CD14-positive monocyte (primary cell): ENCODE measurements around the gene TOLLIP. TPM values are rescaled to one million over a fixed set of nuclear protein-coding genes. Genes with fewer than 3 reads are reported as not detected.

Source experiments
- DNase-seq, 3 donors: peaks; one replicate each; pipeline ENCODE4 v3.0.0-alpha.2; 2011 to 2022
- H2AFZ ChIP-seq: 2 replicates; pipeline ENCODE4 v1.6.0; 2012; ENCODE audit warnings: mild to moderate bottlenecking, low read depth, low read length, inconsistent platforms; ENCODE audit not compliant: insufficient read depth, poor library complexity, severe bottlenecking
- H3K27ac ChIP-seq, 2 donors: 1 replicate in 1 of 2; 2 replicates in 1 of 2; pipeline ENCODE4 v1.5.1; 2012 to 2013; ENCODE audit warnings: low read length in 2 of 2, control low read depth in 1 of 2, inconsistent platforms in 1 of 2, low read depth in 1 of 2, mild to moderate bottlenecking in 1 of 2
- H3K27me3 ChIP-seq, 2 donors: one replicate each; pipeline versions ENCODE4 v1.6.0 to v1.6.1; 2011 to 2013; ENCODE audit warnings: low read length in 2 of 2; ENCODE audit not compliant: control insufficient read depth in 2 of 2, insufficient read depth in 2 of 2
- H3K36me3 ChIP-seq, 2 donors: replicated peaks in 1 of 2; 1 replicate in 1 of 2; 2 replicates in 1 of 2; pipeline versions ENCODE4 v1.5.1 to v1.6.1; 2012 to 2013; ENCODE audit warnings: low read length in 2 of 2, control low read depth in 1 of 2, inconsistent platforms in 1 of 2, mild to moderate bottlenecking in 1 of 2; ENCODE audit not compliant: insufficient read depth in 2 of 2, control insufficient read depth in 1 of 2
- H3K4me1 ChIP-seq, 2 donors: 1 replicate in 1 of 2; 2 replicates in 1 of 2; pipeline versions ENCODE4 v1.5.1 to v1.6.1; 2012 to 2013; ENCODE audit warnings: low read length in 2 of 2, control low read depth in 1 of 2, inconsistent platforms in 1 of 2, mild to moderate bottlenecking in 1 of 2, moderate library complexity in 1 of 2; ENCODE audit not compliant: insufficient read depth in 2 of 2, control insufficient read depth in 1 of 2
- H3K4me2 ChIP-seq: replicated peaks from 2 replicates; pipeline ENCODE3; 2012; ENCODE audit warnings: low read length, moderate library complexity, mild to moderate bottlenecking; ENCODE audit not compliant: poor library complexity, severe bottlenecking; ENCODE audit errors: extremely low read depth
- H3K4me3 ChIP-seq, 3 experiments: fragments of 200-600 bp in 1 of 3; sonication (generic) in 1 of 3; replicated peaks in 1 of 3; 1 replicate in 2 of 3; 2 replicates in 1 of 3; pipeline ENCODE4 v1.5.1; 2011 to 2013; ENCODE audit warnings: low read length in 3 of 3, mild to moderate bottlenecking in 3 of 3, control low read depth in 2 of 3, low read depth in 2 of 3, inconsistent platforms in 1 of 3, moderate library complexity in 1 of 3
- H3K79me2 ChIP-seq: 2 replicates; pipeline ENCODE4 v1.6.0; 2012; ENCODE audit warnings: mild to moderate bottlenecking, control low read depth, inconsistent platforms, low read length, moderate library complexity; ENCODE audit not compliant: insufficient read depth
- H3K9ac ChIP-seq: 2 replicates; pipeline ENCODE4 v1.6.0; 2017; ENCODE audit warnings: low read length, mild to moderate bottlenecking; ENCODE audit not compliant: insufficient read depth, poor library complexity, severe bottlenecking
- H3K9me3 ChIP-seq, 2 donors: replicated peaks in 1 of 2; 1 replicate in 1 of 2; 2 replicates in 1 of 2; pipeline versions ENCODE4 v1.5.1 to v1.6.1; 2012 to 2013; ENCODE audit warnings: low read length in 2 of 2, control low read depth in 1 of 2; ENCODE audit not compliant: control insufficient read depth in 1 of 2, insufficient read depth in 1 of 2
- H4K20me1 ChIP-seq: 2 replicates; pipeline ENCODE4 v1.6.0; 2012; ENCODE audit warnings: mild to moderate bottlenecking, low read length, control low read depth, moderate library complexity; ENCODE audit not compliant: insufficient read depth
- H3K27ac Mint-ChIP-seq, 7 donors: one replicate each; pipeline ENCODE4 v1.8.0; 2020; ENCODE audit warnings: mild to moderate bottlenecking in 7 of 7, mixed read lengths in 7 of 7, moderate library complexity in 6 of 7, inconsistent platforms in 2 of 7
- H3K27me3 Mint-ChIP-seq, 3 donors: one replicate each; pipeline ENCODE4 v1.8.0; 2021 to 2022; ENCODE audit warnings: low read depth in 3 of 3, mild to moderate bottlenecking in 3 of 3, mixed read lengths in 3 of 3, moderate library complexity in 3 of 3, inconsistent platforms in 1 of 3
- H3K36me3 Mint-ChIP-seq, 2 donors: one replicate each; pipeline ENCODE4 v1.8.0; 2020; ENCODE audit warnings: mixed read lengths in 2 of 2, inconsistent platforms in 1 of 2, mild to moderate bottlenecking in 1 of 2
- H3K4me1 Mint-ChIP-seq: one replicate; pipeline ENCODE4 v1.8.0; 2020; ENCODE audit warnings: mild to moderate bottlenecking, mixed read lengths
- H3K4me3 Mint-ChIP-seq, 2 donors: one replicate each; pipeline ENCODE4 v1.8.0; 2020; ENCODE audit warnings: mild to moderate bottlenecking in 2 of 2, mixed read lengths in 2 of 2, moderate library complexity in 1 of 2
- H3K9me3 Mint-ChIP-seq, 7 donors: one replicate each; pipeline ENCODE4 v1.8.0; 2020 to 2022; ENCODE audit warnings: mixed read lengths in 7 of 7, mild to moderate bottlenecking in 6 of 7, moderate library complexity in 6 of 7, inconsistent platforms in 2 of 7
- WGBS: methylation state at CpG from one replicate; pipeline ENCODE4 v1.1.5; 2013; ENCODE audit warnings: missing lambda C conversion rate; ENCODE audit not compliant: insufficient coverage; 5-methylcytosine and 5-hydroxymethylcytosine counted together
- intact Hi-C, 2 donors: fragments of 100-400 bp; cut with micrococcal nuclease; formaldehyde crosslinking; loops; one replicate each; pipeline versions ENCODE4 v1.15.0 to v1.15.1; 2023
- polyA plus RNA-seq, 3 donors: library from polyadenylated mRNA; depleted of rRNA in 1 of 3; unstranded in 2 of 3; stranded (reverse) in 1 of 3; fragments of 300-500 nt in 2 of 3; fragments of >200 nt in 1 of 3; fragmentation: Illumina TruSeq in 2 of 3; gene quantifications; 1 replicate in 2 of 3; 2 replicates in 1 of 3; pipeline ENCODE4 v1.2.3, GENCODE V29; 2012 to 2021
- TF ChIP-seq, protein P1 (sequence below): fragments of 200-600 bp; IDR thresholded peaks from one replicate; pipeline ENCODE4 v1.8.0; 2022; ENCODE audit warnings: antibody characterized with exemption, mild to moderate bottlenecking

The TOLLIP gene
- polyA plus RNA-seq, 3 donors = 67.9 to 72.1 (median 71.7) TPM

DNA sequence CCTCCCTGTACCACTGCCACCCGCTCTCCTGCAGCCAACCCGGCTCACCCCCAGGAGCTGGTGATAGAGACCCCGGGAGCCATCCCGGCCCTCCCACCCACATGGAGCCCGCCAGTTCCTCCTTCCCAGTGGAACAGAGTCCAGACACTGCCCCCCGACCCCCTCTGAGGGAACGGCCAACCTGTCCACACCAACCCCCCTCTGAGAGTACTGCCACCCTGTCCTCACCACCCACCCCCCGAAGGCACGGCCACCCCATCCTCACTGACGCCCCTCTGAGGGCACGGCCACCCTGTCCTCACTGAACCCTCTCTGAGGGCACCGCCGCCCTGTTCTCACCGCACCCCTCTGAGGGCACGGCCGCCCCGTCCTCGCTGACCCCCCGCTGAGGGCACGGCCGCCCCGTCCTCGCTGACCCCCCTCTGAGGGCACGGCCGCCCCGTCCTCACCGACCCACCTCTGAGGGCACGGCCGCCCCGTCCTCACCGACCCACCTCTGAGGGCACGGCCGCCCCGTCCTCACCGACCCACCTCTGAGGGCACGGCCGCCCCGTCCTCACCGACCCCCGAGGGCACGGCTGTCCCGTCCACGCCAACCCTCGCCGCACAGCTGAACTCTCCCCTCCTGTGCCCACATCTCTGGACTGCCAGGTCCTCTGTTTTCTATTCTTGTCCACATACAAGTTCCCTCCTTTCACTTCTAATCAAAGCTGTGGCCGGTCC is 18.0 kb downstream of the TOLLIP start:
- intact Hi-C loops = loop anchor here in 1 of 2 donors (5.0 to 10.0 kb wide), 2 partner anchors 226 to 283 kb away; partner anchors contain the start of gene DUSP8
- WGBS = 99% methylated on average over 39 of the region's 46 CpGs
- TF ChIP-seq, protein P1, sequence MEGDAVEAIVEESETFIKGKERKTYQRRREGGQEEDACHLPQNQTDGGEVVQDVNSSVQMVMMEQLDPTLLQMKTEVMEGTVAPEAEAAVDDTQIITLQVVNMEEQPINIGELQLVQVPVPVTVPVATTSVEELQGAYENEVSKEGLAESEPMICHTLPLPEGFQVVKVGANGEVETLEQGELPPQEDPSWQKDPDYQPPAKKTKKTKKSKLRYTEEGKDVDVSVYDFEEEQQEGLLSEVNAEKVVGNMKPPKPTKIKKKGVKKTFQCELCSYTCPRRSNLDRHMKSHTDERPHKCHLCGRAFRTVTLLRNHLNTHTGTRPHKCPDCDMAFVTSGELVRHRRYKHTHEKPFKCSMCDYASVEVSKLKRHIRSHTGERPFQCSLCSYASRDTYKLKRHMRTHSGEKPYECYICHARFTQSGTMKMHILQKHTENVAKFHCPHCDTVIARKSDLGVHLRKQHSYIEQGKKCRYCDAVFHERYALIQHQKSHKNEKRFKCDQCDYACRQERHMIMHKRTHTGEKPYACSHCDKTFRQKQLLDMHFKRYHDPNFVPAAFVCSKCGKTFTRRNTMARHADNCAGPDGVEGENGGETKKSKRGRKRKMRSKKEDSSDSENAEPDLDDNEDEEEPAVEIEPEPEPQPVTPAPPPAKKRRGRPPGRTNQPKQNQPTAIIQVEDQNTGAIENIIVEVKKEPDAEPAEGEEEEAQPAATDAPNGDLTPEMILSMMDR = no peak
- Histone ChIP-seq H2AFZ (no peak overlapping the region), H3K9ac (no peak overlapping the region), H4K20me1 (peaks cover 91% of the 10 kb centered on the region), H3K27ac (no peak overlapping the region), H3K27me3 (no peaks in the 10 kb centered on the region), H3K9me3 (no peaks in the 10 kb centered on the region), H3K79me2 (peaks cover 63% of the 10 kb centered on the region), H3K4me2 (no peak overlapping the region), H3K4me1 (no peaks in the 10 kb centered on the region), H3K4me3 (no peak overlapping the region), H3K36me3 (peaks cover 75 to 88% of the 10 kb centered on the region in 2 donors)
- no peaks in the 10 kb centered on the region for H3K27me3 Mint-ChIP-seq
- DNase-seq = no peak
- H3K4me1 Mint-ChIP-seq = no peaks in the 10 kb centered on the region
- H3K27ac Mint-ChIP-seq = no peak overlapping the region
- H3K9me3 Mint-ChIP-seq = peaks cover 0 to 5% (median 0%) of the 10 kb centered on the region in 7 donors
- peaks cover 66 to 85% of the 10 kb centered on the region in 2 donors for H3K36me3 Mint-ChIP-seq
- H3K4me3 Mint-ChIP-seq = no peak overlapping the region

DNA sequence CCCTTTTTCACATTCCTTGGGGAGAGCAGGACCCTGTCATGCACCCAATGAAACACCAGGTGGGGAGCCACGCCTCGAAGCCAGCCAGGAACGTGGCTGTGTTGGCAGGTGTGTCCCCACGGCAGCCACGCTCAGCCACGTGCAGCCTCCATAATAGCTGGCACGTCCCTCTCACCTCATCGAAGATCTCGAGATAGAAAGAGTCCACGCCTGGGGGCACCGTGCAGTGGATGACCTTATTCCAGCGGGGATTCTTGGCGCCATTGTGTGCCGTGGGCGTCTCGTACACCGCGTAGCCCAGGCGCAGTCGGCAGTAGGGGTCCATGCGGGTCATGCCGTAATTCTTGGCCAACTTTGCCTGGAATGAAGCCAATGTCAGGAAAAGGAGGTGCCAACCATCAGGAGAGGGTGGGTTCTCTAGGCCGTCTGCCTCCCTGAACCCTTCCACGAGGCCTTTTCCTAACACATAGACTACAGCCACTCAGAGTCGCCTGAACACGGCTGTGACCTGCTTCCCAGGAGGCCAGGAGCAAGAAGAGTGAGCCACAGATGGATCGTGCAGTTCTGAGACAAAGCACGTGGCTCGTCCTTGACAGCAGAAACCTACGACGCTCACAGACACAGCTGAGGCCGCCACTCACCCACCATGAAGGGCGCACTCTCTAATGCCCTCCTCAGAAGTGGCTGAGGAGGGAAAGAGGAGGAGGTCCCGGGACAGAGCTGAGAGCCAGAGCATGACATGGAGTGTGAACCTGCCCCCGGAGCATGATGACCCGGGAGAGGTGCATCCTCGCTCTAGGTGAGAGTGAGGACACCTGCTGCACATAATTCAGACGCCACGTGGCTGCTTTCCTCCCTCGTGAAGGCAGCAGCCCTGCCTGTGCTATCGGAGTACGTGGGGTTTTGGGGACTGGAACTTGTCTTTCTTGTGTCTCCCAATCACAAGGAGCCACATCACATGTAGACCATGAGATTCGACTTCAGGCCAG is 19.1 kb downstream of the TOLLIP start:
- no peaks in the 10 kb centered on the region for H3K4me1 Mint-ChIP-seq
- Histone ChIP-seq H3K9ac (no peak overlapping the region), H3K27me3 (no peaks in the 10 kb centered on the region), H3K4me2 (no peak overlapping the region), H4K20me1 (peaks cover 91% of the 10 kb centered on the region), H3K4me3 (no peak overlapping the region), H3K36me3 (peaks cover 78 to 88% of the 10 kb centered on the region in 2 donors), H2AFZ (no peak overlapping the region), H3K4me1 (no peaks in the 10 kb centered on the region), H3K27ac (no peak overlapping the region), H3K9me3 (no peaks in the 10 kb centered on the region), H3K79me2 (peaks cover 52% of the 10 kb centered on the region)
- no peak overlapping the region for H3K4me3 Mint-ChIP-seq
- intact Hi-C loops = loop anchor here in 1 of 2 donors (5.0 to 10.0 kb wide), 2 partner anchors 227 to 284 kb away; partner anchors contain the start of gene DUSP8
- H3K27me3 Mint-ChIP-seq = no peaks in the 10 kb centered on the region
- 96% methylated on average over 37 of the region's 43 CpGs for WGBS
- peaks cover 0 to 5% (median 0%) of the 10 kb centered on the region in 7 donors for H3K9me3 Mint-ChIP-seq
- TF ChIP-seq, protein P1 = no peak
- peaks cover 72 to 87% of the 10 kb centered on the region in 2 donors for H3K36me3 Mint-ChIP-seq
- H3K27ac Mint-ChIP-seq = peak overlapping the region in 1 of 7 donors; percentile 42
- no peak for DNase-seq
